Adrenal gland (tissue), 12 donors: ENCODE data around the gene C1QTNF4. TPM values are rescaled to one million over a fixed set of nuclear protein-coding genes. Genes with fewer than 3 reads are reported as not detected.

Experiments
- DNase-seq, 7 donors: peaks; one replicate each; pipeline ENCODE4 v3.0.0-alpha.2; 2019 to 2020
- H3K27ac ChIP-seq, 5 donors: fragments of 200-600 bp; sonication (generic) in 4 of 5; 1 replicate in 3 of 5; 2 replicates in 2 of 5; pipeline versions ENCODE4 v1.5.1 to v1.8.0; 2016 to 2020; ENCODE audit warnings: mild to moderate bottlenecking in 1 of 5
- H3K27me3 ChIP-seq: fragments of 200-600 bp; 2 replicates; pipeline ENCODE4 v1.8.0; 2021
- H3K36me3 ChIP-seq, 2 donors: fragments of 200-600 bp; replicated peaks in 1 of 2; 1 replicate in 1 of 2; 2 replicates in 1 of 2; pipeline versions ENCODE4 v1.5.1 to v1.8.0; 2018 to 2022
- H3K4me1 ChIP-seq, 2 donors: fragments of 200-600 bp; replicated peaks in 1 of 2; 1 replicate in 1 of 2; 2 replicates in 1 of 2; pipeline versions ENCODE4 v1.5.1 to v1.8.0; 2018 to 2021
- H3K4me3 ChIP-seq, 4 donors: fragments of 200-600 bp; sonication (generic) in 3 of 4; one replicate each; pipeline ENCODE4 v1.5.1; 2016 to 2018
- H3K9me3 ChIP-seq, 3 donors: fragments of 200-600 bp; sonication (generic) in 1 of 3; replicated peaks in 1 of 3; 1 replicate in 2 of 3; 2 replicates in 1 of 3; pipeline versions ENCODE4 v1.5.1 to v1.8.0; 2016 to 2021
- POLR2A ChIP-seq, 2 donors: fragments of 450-650 bp; IDR thresholded peaks; one replicate each; pipeline ENCODE4 v1.6.1; 2017; ENCODE audit warnings: antibody characterized with exemption in 2 of 2, mild to moderate bottlenecking in 2 of 2, moderate library complexity in 1 of 2
- WGBS, 4 donors: extraction: QIAGEN DNeasy Blood & Tissue Kit in 2 of 4; methylation state at CpG; one replicate each; pipeline versions ENCODE4 v1.1.5 to v1.1.7; 2013 to 2017; 5-methylcytosine and 5-hydroxymethylcytosine counted together
- intact Hi-C, 2 donors: fragments of 100-400 bp; cut with DNase I; formaldehyde crosslinking; loops; one replicate each; pipeline versions ENCODE4 v1.14.1 to v1.15.0; 2022 to 2023
- polyA plus RNA-seq, 3 donors: library from polyadenylated mRNA; stranded (reverse); fragments of 200-250 nt in 2 of 3; fragments of 350-450 nt in 1 of 3; fragmentation: Illumina TruSeq in 1 of 3; extraction: RNeasy Lipid Tissue Mini Kit (QIAGEN cat#74804) in 1 of 3; gene quantifications; one replicate each; pipeline ENCODE4 v1.2.3, GENCODE V29; 2013 to 2014
- total RNA-seq, 9 donors: library from RNA; depleted of rRNA in 4 of 9; stranded (reverse); fragments of >200 nt in 4 of 9; fragments of 120-200 nt in 1 of 9; fragmentation: NEBNext Ultra II Directional in 1 of 9; extraction: Animal tissue kit (Norgen Biotek cat#: 25700) in 1 of 9; gene quantifications; one replicate each; pipeline versions ENCODE4 v1.1.0 to v1.2.4, GENCODE V29; 2013 to 2023
- TF ChIP-seq, protein P1 (sequence below), 6 experiments: fragments of 450-650 bp in 4 of 6; fragments of 200-600 bp in 2 of 6; sonication (generic) in 1 of 6; IDR thresholded peaks; 1 replicate in 5 of 6; 2 replicates in 1 of 6; pipeline versions ENCODE4 v1.5.1 to v1.8.0; 2016 to 2021; ENCODE audit warnings: antibody characterized with exemption in 6 of 6, mild to moderate bottlenecking in 2 of 6, moderate library complexity in 1 of 6
- donor health status: healthy with polysubstance abuse.
- donor health status: Bipolar disorder and iron deficiency.
- donor health status: DM: yes; HTN: yes; CAD: no.
- donor health status: DM: no; HTN: no; CAD: no.
- donor health status: DM: no; HTN: no; CAD: no.
- donor health status: DM: yes; HTN: yes; CAD: no.

C1QTNF4 gene
- total and polyA plus RNA-seq, 12 donors = 0.74 to 6.8 (median 2.6) TPM; not detected in 1

DNA sequence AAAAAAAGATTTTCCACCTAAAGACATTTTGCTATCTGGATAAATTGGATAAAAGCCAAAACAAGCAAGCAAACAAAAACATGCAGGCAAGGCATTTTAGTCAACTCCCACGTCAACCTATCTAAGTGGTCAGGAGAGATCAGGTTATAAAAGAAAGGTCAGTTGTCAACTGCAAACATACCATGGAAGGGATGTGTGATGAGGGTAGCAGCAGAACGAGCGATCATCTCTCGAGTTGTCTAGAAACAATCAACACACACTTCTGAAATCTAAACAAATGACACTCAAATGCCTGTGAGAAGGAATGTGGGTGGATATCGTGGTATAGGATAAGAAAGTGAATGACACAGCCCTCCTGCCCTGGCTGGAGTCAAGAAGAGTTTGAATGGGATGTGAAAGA, 37.3 kb upstream of the C1QTNF4 start:
- TF ChIP-seq, protein P1, sequence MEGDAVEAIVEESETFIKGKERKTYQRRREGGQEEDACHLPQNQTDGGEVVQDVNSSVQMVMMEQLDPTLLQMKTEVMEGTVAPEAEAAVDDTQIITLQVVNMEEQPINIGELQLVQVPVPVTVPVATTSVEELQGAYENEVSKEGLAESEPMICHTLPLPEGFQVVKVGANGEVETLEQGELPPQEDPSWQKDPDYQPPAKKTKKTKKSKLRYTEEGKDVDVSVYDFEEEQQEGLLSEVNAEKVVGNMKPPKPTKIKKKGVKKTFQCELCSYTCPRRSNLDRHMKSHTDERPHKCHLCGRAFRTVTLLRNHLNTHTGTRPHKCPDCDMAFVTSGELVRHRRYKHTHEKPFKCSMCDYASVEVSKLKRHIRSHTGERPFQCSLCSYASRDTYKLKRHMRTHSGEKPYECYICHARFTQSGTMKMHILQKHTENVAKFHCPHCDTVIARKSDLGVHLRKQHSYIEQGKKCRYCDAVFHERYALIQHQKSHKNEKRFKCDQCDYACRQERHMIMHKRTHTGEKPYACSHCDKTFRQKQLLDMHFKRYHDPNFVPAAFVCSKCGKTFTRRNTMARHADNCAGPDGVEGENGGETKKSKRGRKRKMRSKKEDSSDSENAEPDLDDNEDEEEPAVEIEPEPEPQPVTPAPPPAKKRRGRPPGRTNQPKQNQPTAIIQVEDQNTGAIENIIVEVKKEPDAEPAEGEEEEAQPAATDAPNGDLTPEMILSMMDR (IDR thresholded peaks at IDR 0.05) = no peak
- TF ChIP-seq POLR2A (IDR thresholded peaks at IDR 0.05) = no peak
- Histone ChIP-seq H3K27ac (no peak overlapping the region), H3K9me3 (no peaks in the 10 kb centered on the region), H3K4me1 (no peaks in the 10 kb centered on the region), H3K36me3 (peaks cover 0 to 89% of the 10 kb centered on the region in 2 donors), H3K27me3 (no peaks in the 10 kb centered on the region), H3K4me3 (no peak overlapping the region)
- WGBS, 4 donors = 71 to 79% (median 77%) methylated on average over 5 of the region's 5 CpGs
- DNase-seq = no peak
- intact Hi-C loops = no loop called here

DNA sequence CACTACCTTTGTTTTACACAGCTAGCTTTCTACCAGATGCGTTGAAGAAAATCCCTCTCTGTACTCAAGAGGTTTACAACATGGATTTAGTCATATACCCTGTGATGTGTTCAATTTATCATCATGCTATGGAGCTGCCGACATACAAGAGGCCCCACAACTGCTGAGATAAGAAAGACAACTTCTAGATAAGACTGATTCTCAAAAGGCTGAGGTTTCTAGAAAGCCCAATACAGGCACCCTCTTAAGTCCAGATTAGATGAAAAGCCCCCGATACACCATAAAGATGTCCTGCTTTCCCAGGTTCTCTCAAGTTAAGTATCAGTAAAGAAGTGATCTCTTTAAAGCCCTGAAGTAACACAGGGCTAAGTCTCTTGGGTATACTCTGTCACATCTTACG, 33.8 kb upstream of the C1QTNF4 start:
- peaks cover 0 to 90% of the 10 kb centered on the region in 2 donors for H3K36me3 ChIP-seq

DNA sequence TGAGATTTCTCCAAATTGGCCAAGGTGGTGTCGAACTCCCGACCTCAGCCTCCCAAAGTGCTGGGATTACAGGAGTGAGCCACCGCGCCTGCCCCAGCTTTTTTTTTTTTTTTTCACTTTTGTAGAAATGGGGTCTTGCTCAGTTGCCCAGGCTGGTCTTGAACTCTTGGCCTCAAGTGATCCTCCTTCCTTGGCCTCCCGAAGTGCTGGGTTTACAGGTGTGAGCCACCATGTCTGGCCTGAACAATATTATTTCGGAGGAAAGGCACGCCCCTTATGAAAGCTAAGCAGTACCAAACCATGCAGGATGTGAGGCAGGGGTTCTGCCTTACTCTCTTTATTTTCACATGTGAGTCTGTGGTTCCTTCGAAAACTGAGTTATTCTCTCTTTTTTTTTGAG, 32.0 kb upstream of the C1QTNF4 start:
- 87 to 98% (median 93%) methylated on average over 8 of the region's 8 CpGs for WGBS, 4 donors
- Histone ChIP-seq H3K4me3 (no peak overlapping the region), H3K9me3 (no peaks in the 10 kb centered on the region), H3K4me1 (no peaks in the 10 kb centered on the region), H3K27me3 (no peaks in the 10 kb centered on the region), H3K27ac (no peak overlapping the region), H3K36me3 (peaks cover 0 to 94% of the 10 kb centered on the region in 2 donors)
- DNase-seq = no peak
- intact Hi-C loops = loop anchor here in 1 of 2 donors (10.0 kb wide), 1 partner anchor 209 kb away; no protein-coding TSS in a partner anchor
- TF ChIP-seq POLR2A (IDR thresholded peaks at IDR 0.05) = no peak
- TF ChIP-seq, protein P1 (IDR thresholded peaks at IDR 0.05) = no peak

More for the DNA sequence above, 33.8 kb upstream of the C1QTNF4 start:
- H3K4me3 ChIP-seq = no peak overlapping the region
- H3K9me3 ChIP-seq = no peaks in the 10 kb centered on the region
- DNase-seq = no peak
- intact Hi-C loops = loop anchor here in 1 of 2 donors (10.0 kb wide), 1 partner anchor 207 kb away; no protein-coding TSS in a partner anchor
- no peaks in the 10 kb centered on the region for H3K27me3 ChIP-seq
- TF ChIP-seq, protein P1 (IDR thresholded peaks at IDR 0.05) = no peak
- TF ChIP-seq POLR2A (IDR thresholded peaks at IDR 0.05) = no peak
- WGBS, 4 donors = 76 to 79% (median 79%) methylated on average over 4 of the region's 4 CpGs
- H3K4me1 ChIP-seq = no peaks in the 10 kb centered on the region
- H3K27ac ChIP-seq = no peak overlapping the region

DNA sequence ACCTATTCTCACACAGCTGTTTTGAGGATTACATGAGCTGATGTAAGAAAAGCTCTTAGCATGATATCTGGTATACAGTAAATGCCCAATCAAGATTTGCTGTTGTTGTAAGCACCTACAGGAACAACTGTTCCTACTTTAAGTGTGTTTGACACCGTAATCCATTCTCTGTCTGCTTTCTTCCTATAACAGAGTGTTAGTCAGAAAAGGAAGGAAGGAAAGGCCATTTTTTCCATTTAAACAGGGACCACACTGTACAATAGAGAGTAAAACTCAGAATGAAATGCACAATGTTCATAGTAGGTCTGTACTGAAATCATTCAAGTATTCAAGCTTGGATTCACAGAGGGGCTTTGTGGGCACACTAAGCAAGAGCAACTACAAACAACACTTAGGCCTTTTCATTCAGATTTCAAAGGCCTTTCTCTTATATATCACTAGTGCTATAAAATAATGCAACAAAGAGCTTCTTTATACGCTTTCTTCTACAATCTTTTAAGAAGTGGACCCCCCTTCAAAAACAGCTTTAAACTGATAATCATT, 26.7 kb upstream of the C1QTNF4 start:
- Histone ChIP-seq H3K27me3 (no peaks in the 10 kb centered on the region), H3K36me3 (peaks cover 0 to 70% of the 10 kb centered on the region in 2 donors), H3K4me3 (no peak overlapping the region), H3K4me1 (peaks cover 0 to 10% of the 10 kb centered on the region in 2 donors), H3K27ac (no peak overlapping the region), H3K9me3 (no peaks in the 10 kb centered on the region)
- TF ChIP-seq POLR2A (IDR thresholded peaks at IDR 0.05) = no peak
- TF ChIP-seq, protein P1 (IDR thresholded peaks at IDR 0.05) = no peak
- intact Hi-C loops = loop anchor here in 1 of 2 donors (10.0 kb wide), 1 partner anchor 214 kb away; no protein-coding TSS in a partner anchor
- 85 to 94% (median 88%) methylated on average over 2 of the region's 2 CpGs for WGBS, 4 donors
- no peak for DNase-seq
